Sigmoid colon (tissue), 4 donors: ENCODE measurements around the gene ZNF653.

Source experiments
- EP300 ChIP-seq, 4 donors: sonication (generic); formaldehyde crosslinking; IDR thresholded peaks; one replicate each; pipeline ENCODE4 v1.6.1; 2017; ENCODE audit warnings: antibody characterized with exemption in 4 of 4
- POLR2A ChIP-seq, 2 donors: fragments of 450-650 bp; IDR thresholded peaks; one replicate each; pipeline ENCODE4 v1.6.1; 2016; ENCODE audit warnings: antibody characterized with exemption in 2 of 2, mild to moderate bottlenecking in 2 of 2, moderate library complexity in 2 of 2
- POLR2AphosphoS5 ChIP-seq, 4 donors: sonication (generic); formaldehyde crosslinking; IDR thresholded peaks; one replicate each; pipeline ENCODE4 v1.6.1; 2017; ENCODE audit warnings: antibody characterized with exemption in 4 of 4
- TF ChIP-seq, protein P1 (sequence below), 4 experiments: fragments of 450-650 bp in 3 of 4; fragments of 200-600 bp in 1 of 4; IDR thresholded peaks; one replicate each; pipeline ENCODE4 v1.5.1; 2016 to 2019; ENCODE audit warnings: antibody characterized with exemption in 4 of 4, mild to moderate bottlenecking in 3 of 4, moderate library complexity in 2 of 4

DNA sequence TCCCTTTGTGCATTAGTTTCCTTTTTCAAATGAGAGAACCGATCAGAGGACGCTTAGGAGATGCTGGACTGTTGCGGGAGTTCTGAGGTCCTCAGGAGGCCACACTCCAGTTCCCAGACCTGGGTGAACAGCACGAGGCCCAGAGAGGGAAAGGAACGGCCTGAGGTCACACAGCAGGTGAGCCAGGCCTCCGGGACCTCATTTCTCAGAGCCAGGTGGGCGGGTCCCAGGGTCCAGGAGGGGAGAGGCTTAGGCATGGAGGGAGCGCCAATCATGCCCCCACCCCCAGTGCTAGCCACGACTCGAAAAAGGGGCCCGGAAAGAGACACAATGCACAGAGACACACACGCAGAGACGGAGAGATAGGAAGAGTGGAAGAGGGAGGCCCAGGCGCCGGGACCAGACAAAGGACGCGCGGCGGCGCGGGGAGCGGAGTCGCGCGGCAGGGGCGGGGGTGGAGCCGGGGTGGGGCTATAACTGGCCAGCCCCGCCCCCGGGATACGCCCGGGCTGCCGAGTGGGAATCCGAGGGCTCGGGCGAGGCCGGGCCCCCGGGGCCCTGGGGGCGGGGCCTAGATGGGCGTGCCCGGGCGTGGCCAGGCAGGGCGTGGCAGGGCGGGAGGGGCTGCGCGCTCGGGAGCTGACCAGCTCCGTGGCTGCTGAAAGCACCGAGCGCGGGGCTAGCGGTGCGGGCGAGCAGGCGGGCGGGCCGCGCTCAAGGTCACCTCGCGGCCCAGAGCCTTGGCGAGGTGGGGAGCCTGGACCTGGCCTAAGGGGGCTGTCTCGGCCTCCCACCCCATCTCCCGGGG, 26.3 kb downstream of the ZNF653 start:
- TF ChIP-seq POLR2A (IDR thresholded peaks at IDR 0.05) (no peak), EP300 (IDR thresholded peaks at IDR 0.05) (no peak), POLR2AphosphoS5 (IDR thresholded peaks at IDR 0.05) (no peak)
- TF ChIP-seq, protein P1, sequence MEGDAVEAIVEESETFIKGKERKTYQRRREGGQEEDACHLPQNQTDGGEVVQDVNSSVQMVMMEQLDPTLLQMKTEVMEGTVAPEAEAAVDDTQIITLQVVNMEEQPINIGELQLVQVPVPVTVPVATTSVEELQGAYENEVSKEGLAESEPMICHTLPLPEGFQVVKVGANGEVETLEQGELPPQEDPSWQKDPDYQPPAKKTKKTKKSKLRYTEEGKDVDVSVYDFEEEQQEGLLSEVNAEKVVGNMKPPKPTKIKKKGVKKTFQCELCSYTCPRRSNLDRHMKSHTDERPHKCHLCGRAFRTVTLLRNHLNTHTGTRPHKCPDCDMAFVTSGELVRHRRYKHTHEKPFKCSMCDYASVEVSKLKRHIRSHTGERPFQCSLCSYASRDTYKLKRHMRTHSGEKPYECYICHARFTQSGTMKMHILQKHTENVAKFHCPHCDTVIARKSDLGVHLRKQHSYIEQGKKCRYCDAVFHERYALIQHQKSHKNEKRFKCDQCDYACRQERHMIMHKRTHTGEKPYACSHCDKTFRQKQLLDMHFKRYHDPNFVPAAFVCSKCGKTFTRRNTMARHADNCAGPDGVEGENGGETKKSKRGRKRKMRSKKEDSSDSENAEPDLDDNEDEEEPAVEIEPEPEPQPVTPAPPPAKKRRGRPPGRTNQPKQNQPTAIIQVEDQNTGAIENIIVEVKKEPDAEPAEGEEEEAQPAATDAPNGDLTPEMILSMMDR (IDR thresholded peaks at IDR 0.05) = no peak
